ENCODE data around the gene KITLG. TPM values are rescaled to one million over a fixed set of nuclear protein-coding genes. Genes with fewer than 3 reads are reported as not detected.
A peak's percentile ranks its signal among the peaks of the same experiment; 100 is the strongest.

The KITLG gene
- polyA plus RNA-seq, 1 of the 3 experiments (the other 2 are of a cell fraction) = 8.9 TPM

DNA sequence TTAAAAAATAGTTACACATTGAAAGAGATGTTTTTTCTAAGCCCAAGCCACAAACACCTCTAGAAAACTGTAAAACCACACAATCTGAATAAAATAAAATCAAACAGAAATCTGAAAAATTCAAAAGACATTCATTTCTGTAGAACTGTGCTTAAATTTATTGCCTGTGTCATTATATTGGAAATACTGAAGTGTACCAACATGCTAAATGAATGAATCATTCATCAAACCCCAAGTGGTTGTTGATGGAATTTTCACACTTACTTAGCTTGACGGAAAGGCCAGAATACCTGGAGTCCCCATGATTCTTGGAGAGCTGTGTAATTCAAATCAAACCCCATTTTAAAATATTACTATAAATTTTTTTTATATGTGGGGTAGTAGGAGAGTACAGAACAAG lies 2.7 kb downstream of the KITLG start:
- Histone ChIP-seq H4K20me1 (ENCODE audit: insufficient read depth) (peaks cover 49% of the 10 kb centered on the region), H3K9ac (peak overlapping the region; percentile 90; the same call in 1 of the 2 replicates), H3K27ac (ENCODE audit: low read depth in 2 of 2, low read length in 1 of 2) (peak overlapping the region in 1 of 2 experiments; percentile 75; a peak in 1 of 4 replicates), H3K9me2 (no peaks in the 10 kb centered on the region), H3K9me3 (no peaks in the 10 kb centered on the region), H3K36me3 (replicated peaks in 1 of 2; ENCODE audit: control insufficient read depth in 1 of 2, insufficient read depth in 2 of 2, low read length in 1 of 2) (peaks cover 0 to 5% of the 10 kb centered on the region in 2 experiments), H3K79me2 (ENCODE audit: insufficient read depth) (peaks cover 83% of the 10 kb centered on the region), H3K27me3 (ENCODE audit: insufficient read depth) (no peaks in the 10 kb centered on the region), H3F3A (replicated peaks; ENCODE audit: insufficient read depth) (peaks cover 9% of the 10 kb centered on the region), H3K4me2 (peak overlapping the region; percentile 78), H2AFZ (ENCODE audit: low read depth) (no peak overlapping the region), H3K4me1 (ENCODE audit: control insufficient read depth in 1 of 2, insufficient read depth in 2 of 2, low read depth in 1 of 2, low read length in 1 of 2) (peaks cover 7 to 14% of the 10 kb centered on the region in 2 experiments; a peak in 3 of 4 replicates), H3K4me3 (ENCODE audit: low read depth in 2 of 2, low read length in 1 of 2) (peak overlapping the region in 1 of 2 experiments; percentile 98; a peak in 3 of 4 replicates)
- 41% methylated on average over 1 of the region's 1 CpG for whole genome bisulfite sequencing (ENCODE audit: low lambda C conversion rate)
- POLR2A ChIA-PET = no interaction called here
- DNase-seq = no peak
- CTCF ChIA-PET = interaction anchor here (0.9 to 2.4 kb wide), 5 partner anchors 10 to 424 kb away, joined by 3 to 11 read pairs (median 3); no protein-coding TSS in a partner anchor
- TF ChIP-seq EP300 (IDR thresholded peaks at IDR 0.05; ENCODE audit: borderline replicate concordance in 1 of 2, low read depth in 1 of 2, low read length in 1 of 2) (no peak), TEAD4 (IDR thresholded peaks at IDR 0.05; ENCODE audit: borderline replicate concordance, insufficient read depth) (0 out of 2 replicates have a peak, but pooled peaks have one; percentile 10), RXRA (IDR thresholded peaks at IDR 0.05; ENCODE audit: borderline replicate concordance, low read depth) (no peak), FOSL2 (IDR thresholded peaks at IDR 0.05; ENCODE audit: borderline replicate concordance, low read depth) (peak; percentile 68), CHD2 (IDR thresholded peaks at IDR 0.05; ENCODE audit: low read length, partially characterized antibody) (no peak), TCF12 (IDR thresholded peaks at IDR 0.05) (0 out of 2 replicates have a peak, but pooled peaks have one; percentile 24), JUND (IDR thresholded peaks at IDR 0.05) (peak; percentile 49)
- TF ChIP-seq, protein P1, sequence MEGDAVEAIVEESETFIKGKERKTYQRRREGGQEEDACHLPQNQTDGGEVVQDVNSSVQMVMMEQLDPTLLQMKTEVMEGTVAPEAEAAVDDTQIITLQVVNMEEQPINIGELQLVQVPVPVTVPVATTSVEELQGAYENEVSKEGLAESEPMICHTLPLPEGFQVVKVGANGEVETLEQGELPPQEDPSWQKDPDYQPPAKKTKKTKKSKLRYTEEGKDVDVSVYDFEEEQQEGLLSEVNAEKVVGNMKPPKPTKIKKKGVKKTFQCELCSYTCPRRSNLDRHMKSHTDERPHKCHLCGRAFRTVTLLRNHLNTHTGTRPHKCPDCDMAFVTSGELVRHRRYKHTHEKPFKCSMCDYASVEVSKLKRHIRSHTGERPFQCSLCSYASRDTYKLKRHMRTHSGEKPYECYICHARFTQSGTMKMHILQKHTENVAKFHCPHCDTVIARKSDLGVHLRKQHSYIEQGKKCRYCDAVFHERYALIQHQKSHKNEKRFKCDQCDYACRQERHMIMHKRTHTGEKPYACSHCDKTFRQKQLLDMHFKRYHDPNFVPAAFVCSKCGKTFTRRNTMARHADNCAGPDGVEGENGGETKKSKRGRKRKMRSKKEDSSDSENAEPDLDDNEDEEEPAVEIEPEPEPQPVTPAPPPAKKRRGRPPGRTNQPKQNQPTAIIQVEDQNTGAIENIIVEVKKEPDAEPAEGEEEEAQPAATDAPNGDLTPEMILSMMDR (IDR thresholded peaks at IDR 0.05) = peak; percentile 40; the same call in 1 of the 2 replicates
- TF ChIP-seq, protein P2, sequence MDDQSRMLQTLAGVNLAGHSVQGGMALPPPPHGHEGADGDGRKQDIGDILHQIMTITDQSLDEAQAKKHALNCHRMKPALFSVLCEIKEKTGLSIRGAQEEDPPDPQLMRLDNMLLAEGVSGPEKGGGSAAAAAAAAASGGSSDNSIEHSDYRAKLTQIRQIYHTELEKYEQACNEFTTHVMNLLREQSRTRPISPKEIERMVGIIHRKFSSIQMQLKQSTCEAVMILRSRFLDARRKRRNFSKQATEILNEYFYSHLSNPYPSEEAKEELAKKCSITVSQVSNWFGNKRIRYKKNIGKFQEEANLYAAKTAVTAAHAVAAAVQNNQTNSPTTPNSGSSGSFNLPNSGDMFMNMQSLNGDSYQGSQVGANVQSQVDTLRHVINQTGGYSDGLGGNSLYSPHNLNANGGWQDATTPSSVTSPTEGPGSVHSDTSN (IDR thresholded peaks at IDR 0.05) = peak; percentile 76

- Histone ChIP-seq H3K27me3 (ENCODE audit: insufficient read depth) (no peaks in the 10 kb centered on the region), H2AFZ (ENCODE audit: low read depth) (no peak overlapping the region), H3K36me3 (replicated peaks in 1 of 2; ENCODE audit: control insufficient read depth in 1 of 2, insufficient read depth in 2 of 2, low read length in 1 of 2) (peaks cover 0 to 5% of the 10 kb centered on the region in 2 experiments), H4K20me1 (ENCODE audit: insufficient read depth) (peaks cover 52% of the 10 kb centered on the region), H3K27ac (ENCODE audit: low read depth in 2 of 2, low read length in 1 of 2) (peak overlapping the region in 1 of 2 experiments; percentile 75; a peak in 1 of 4 replicates), H3K4me2 (peak overlapping the region; percentile 78), H3K9me3 (no peaks in the 10 kb centered on the region), H3K4me1 (ENCODE audit: control insufficient read depth in 1 of 2, insufficient read depth in 2 of 2, low read depth in 1 of 2, low read length in 1 of 2) (peaks cover 11 to 14% of the 10 kb centered on the region in 2 experiments; a peak in 3 of 4 replicates), H3F3A (replicated peaks; ENCODE audit: insufficient read depth) (peaks cover 9% of the 10 kb centered on the region), H3K79me2 (ENCODE audit: insufficient read depth) (peaks cover 90% of the 10 kb centered on the region), H3K9me2 (no peaks in the 10 kb centered on the region), H3K4me3 (ENCODE audit: low read depth in 2 of 2, low read length in 1 of 2) (peak overlapping the region in 1 of 2 experiments; percentile 98; a peak in 2 of 4 replicates), H3K9ac (peak overlapping the region; percentile 90; the same call in 1 of the 2 replicates)
- no peak for DNase-seq
- TF ChIP-seq GATA2 (CRISPR knock-in tag; IDR thresholded peaks at IDR 0.05) = no peak
- 67% methylated on average over 1 of the region's 1 CpG for WGBS (ENCODE audit: low lambda C conversion rate)
- CTCF ChIA-PET = interaction anchor here (1.1 to 2.4 kb wide), 2 partner anchors 9 to 14 kb away, joined by 3 to 11 read pairs; no protein-coding TSS in a partner anchor
- POLR2A ChIA-PET = no interaction called here
These were observed 3.4 kb downstream of the KITLG start for GRCh38 chr12:88576866-88577265.

All from SK-N-SH (cell line).